Globus pallidus (tissue), 1 donor: Measurements from ENCODE around the gene CUX1.
"Not testable (repeated sequence)": the region's sequence is repeated elsewhere in the genome, so short reads cannot be mapped to it uniquely, and the experiment has no call there.

Experiments used
- DNase-seq: peaks from one replicate; pipeline ENCODE4 v3.0.0-alpha.2; 2015; ENCODE audit warnings: low spot score

The CUX1 gene

GRCh38 chr7:102288285-102288930, 471.0 kb downstream of the CUX1 start:
- no peak for DNase-seq

- no peak for DNase-seq
Observed at GRCh38 chr7:102289057-102289456, 471.6 kb downstream of the CUX1 start.

GRCh38 chr7:102291056-102291915, 473.9 kb downstream of the CUX1 start:
- no peak for DNase-seq

DNA sequence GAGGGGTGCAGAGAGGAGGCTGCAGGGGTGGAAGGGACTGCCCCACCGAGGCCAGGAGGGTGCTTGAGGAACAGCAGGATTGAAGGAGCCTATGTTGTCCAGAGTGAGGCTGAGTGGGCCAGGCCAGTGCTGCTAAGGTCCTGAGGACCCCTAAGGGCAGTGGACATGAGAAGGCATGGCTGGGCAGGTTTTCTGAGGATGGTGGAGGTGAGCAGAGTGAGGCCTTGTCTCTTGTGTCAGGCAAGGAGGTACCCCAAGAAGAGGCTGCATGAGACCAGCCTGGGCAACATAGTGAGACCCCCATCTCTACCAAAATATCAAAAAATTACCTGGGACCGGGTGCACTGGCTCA, 474.5 kb downstream of the CUX1 start:
- DNase-seq, result no peak

GRCh38 chr7:102292813-102293798, 475.7 kb downstream of the CUX1 start:
- no peak for DNase-seq

DNA sequence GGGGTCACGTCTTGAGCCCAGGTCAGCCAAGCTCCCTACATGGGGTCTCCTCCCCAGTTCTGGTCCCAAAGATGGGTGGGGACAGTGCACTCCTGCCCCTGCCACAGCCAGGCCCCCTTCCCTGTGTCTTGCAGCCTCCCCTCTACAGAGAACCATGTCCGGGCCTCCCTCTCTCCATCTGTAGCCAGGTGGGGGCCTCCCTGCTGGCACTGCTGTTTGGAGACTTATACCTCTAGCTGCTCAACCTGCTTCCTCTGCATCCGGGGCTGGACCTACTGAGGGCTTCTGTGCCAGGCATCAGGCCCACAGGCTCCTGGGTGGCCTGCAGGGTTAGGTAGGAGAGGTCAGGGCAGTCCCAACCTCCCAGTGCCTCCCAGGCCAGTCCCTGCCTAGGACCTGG, 477.2 kb downstream of the CUX1 start:
- DNase-seq, result no peak

DNA sequence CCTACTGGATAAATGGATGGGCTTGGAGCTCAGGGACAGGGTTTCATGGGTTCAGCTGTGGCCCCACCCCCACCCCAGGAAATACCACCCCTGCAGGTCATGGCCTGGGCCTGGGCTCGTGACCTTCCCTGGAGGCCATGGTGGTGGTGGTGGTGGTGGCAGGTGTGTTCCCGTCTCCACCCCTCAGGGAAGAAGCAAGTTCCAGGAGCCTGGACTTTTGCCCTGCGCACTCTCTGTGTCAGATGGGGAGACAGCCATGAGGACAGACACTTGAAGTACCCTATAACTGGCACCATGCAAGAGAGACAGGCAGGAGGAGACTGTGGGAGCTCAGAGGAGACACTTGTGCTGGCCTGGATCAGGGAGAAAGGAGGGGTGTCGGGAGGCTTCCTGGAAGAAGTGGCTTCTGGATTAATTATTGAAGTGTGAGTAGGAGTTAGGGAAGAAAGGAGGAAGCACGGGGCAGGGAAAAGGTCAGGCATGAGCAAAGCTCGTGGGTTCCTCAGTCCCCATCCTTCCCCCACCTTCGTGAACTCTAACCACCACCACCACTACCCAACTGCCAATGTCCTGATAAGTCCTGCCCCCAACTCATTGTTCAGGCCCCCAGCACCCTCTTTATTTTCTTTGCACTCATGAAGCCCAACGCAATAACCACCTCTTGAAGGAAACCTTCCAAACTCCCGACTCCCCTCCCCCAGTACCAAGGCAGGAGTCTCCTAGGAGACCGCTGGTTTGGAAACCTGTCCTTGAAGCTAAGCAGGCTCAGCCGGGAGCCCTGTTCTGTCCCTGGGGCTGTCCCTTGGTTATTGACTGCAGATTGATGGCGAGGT, 478.1 kb downstream of the CUX1 start:
- DNase-seq, result no peak

GRCh38 chr7:102296179-102296438, 478.7 kb downstream of the CUX1 start:
- no peak for DNase-seq

GRCh38 chr7:102296514-102296913, 479.1 kb downstream of the CUX1 start:
- no peak for DNase-seq

DNA sequence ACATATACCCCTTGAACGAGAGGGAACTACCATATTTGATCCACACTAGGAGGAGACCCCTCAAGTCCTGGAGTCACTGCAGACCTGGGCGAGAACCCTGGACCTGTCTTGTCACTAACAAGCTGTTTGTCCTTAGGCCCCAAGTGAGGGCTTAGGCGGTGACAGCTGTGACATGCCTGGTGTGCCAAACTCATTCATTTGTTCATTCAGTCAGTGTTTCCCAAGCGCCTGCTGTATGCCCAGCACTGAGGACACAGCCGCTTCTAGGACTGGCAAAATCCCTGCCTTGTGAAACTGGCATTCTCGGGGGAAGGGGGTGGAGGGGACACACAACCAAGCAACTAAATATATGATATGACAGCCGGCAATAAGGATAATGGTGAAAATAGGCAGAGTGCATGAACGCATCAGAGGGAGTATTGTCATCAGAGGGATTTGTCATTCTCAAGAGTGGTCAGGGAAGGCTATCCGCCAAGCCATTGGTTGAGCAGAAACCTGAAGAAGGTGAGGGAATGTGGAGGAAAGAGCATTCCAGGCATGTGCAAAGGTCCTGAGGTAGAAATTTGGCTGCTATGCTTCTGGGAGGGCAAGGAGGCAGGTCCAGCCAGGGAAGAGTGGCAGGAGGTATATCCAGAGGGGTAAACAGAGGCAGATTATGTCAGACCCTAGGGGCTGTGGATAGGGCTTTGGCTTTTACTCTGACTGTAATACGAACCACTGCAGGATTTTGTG, 480.2 kb downstream of the CUX1 start:
- DNase-seq, result no peak

GRCh38 chr7:102300643-102301221, 483.3 kb downstream of the CUX1 start:
- DNase-seq, result no peak

GRCh38 chr7:102301367-102301766, 483.9 kb downstream of the CUX1 start:
- DNase-seq, result not testable (repeated sequence)

GRCh38 chr7:102302025-102302424, 484.6 kb downstream of the CUX1 start:
- no peak for DNase-seq

DNA sequence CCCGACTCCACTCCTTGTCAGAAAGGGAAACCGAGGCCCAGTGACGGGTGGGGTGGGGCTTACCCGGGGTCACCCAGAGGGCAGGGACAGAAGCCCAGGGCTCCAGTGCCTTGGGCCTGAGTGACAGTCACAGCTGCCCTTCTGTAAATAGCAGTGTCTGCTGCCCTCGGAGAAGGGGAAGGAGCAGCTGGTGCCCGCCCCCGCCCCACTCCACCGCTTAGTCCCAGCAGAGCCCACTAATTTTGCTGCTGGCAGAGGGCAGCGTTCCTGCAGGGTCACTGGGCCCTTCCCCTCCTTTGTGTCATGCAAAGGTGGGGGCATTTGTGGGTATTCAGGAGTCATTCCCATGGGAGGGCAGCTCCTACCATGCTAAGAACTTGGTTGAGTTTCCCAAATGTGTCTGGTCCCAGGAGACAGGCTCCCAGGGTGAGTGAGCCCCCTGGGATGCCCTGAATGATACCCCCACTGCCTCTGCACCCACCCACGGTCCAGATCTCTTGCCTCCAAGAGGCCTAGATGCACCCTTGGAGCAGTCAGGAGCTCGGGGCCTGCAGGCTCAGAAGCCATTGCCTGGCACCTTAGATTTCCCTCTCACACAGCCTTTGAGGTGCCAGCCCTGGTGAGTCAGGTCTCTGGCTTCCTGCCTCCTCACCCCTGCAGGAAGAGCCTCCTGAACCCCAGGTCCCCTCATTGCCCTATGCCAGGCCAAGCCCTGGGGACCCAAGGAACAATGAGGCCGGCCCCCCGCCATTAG, 486.4 kb downstream of the CUX1 start:
- no peak for DNase-seq

GRCh38 chr7:102304668-102305067, 487.2 kb downstream of the CUX1 start:
- DNase-seq, result no peak

- no peak for DNase-seq
Observed at GRCh38 chr7:102305414-102306268, 488.2 kb downstream of the CUX1 start.

DNA sequence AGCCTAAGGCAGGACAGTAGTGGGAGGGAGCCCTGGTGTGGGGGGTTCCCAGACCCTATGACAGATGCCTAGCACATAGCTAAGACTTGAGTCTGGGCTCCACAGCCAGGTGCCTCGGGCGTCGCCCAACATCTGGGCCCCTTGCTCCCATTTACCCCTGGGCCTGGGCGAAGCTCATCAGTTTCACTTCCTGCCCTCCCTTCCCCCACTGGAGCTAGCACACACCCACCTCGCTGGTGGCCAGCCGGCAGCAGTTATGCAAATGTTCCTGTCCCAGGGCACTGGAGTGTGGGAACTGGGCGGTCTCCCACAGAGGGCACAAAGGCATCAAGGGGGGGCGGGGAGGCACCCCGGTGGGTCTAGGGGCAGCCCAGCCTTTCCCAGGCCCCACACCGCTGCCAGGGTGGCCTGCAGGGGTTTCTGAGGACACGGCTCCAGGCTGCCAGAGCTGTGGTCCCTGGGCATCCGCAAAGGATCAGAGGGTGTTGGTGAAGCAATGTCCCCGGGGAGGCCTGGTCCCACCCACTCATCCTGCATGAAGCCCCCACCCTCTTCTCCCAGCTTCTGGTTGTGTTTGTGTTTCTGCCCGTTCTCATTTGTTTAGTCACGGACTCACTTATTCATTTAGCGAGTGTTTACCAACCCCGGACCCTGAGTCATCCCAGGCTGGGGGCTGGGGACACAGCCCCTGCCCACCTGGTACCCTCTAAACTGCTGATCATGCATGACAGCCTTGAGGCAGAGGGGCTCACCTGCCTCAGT, 489.7 kb downstream of the CUX1 start:
- peak; percentile 29 for DNase-seq

DNA sequence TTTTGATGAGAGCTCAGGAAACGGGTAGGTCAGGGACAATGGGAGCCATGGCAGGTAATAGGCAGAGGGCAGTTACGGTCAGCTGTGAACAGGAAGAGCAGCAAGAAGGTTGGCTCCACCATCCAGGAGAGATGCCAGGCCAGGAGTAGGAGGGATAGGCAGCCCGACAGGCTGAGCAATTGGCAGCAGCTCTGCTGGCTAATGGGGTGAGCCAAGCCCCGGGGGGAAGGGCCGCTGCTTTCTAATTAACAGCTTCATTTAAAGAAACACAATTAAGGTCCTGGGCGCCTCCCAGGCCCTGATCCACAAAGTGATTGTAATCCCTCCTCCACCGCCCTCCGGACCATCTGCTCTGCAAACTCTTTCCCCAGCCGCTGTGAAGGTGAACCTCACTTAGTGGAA, 493.0 kb downstream of the CUX1 start:
- DNase-seq, result peak; percentile 29
